ENCODE measurements around the gene KLF8.

GRCh38 chrX:56284269-56284668 lies 52.1 kb downstream of the KLF8 start:
- TF ChIP-seq TCF7L2 (IDR thresholded peaks at IDR 0.05; ENCODE audit: borderline replicate concordance, extremely low read depth, insufficient read depth, insufficient read length) (no peak), SP1 (IDR thresholded peaks at IDR 0.05; ENCODE audit: low read depth) (no peak), CTCF (IDR thresholded peaks at IDR 0.05 in 2 of 3, conservative IDR thresholded peaks at IDR 0.05 in 1 of 3; ENCODE audit: borderline replicate concordance in 1 of 3, insufficient read depth in 1 of 3, low read depth in 2 of 3, low read length in 2 of 3) (no peak), ZBTB33 (IDR thresholded peaks at IDR 0.05; ENCODE audit: extremely low read depth, insufficient replicate concordance, low read length) (no peak), EZH2phosphoT487 (IDR thresholded peaks at IDR 0.05; ENCODE audit: borderline replicate concordance) (no peak)

Data from HCT116 (cell line).